Measurements from ENCODE around the gene HOXC9.
A peak's percentile ranks its signal among the peaks of the same experiment; 100 is the strongest.

Gene HOXC9

DNA sequence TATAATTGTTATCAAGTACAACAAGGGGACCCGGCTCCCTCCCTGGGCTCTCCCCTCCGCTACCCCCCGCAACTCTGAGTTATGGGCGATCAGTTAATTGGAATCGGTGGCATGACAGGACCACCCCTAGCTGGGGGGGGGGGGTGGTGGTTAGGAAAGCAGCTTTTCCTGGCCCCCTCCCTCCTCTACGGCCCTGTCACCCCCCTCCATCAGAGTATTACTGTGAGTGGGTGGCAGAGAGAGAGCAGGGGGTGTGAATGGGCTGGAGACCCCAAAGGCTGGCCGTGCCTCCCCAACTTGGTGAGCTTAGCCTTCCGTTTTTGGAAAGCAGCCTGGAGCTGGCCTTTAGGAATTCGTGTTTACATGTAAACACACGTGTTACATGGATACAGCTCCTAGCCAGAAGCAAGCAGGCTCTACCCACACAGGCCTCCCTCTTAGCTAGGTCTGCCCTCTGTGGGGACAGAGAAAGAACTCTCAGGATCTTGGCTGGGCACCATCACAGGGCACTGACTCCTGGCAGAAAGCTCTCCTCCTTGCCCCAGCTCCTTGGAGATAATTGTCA is 52.6 kb downstream of the HOXC9 start:
- DNase-seq (ENCODE audit: low read depth, low spot score): peak; percentile 70
